Stimulated activated CD8-positive, alpha-beta memory T cell treated with anti-CD3 and anti-CD28 coated beads, Interleukin-2, amount 100 ng/mL, for 48 hours (primary cell): ENCODE data around the gene C14orf93.
A peak's percentile ranks its signal among the peaks of the same experiment; 100 is the strongest.

Source experiments
- DNase-seq, 2 donors: peaks; one replicate each; pipeline ENCODE4 v3.0.0-alpha.2; 2020; ENCODE audit warnings: low read depth in 2 of 2

Gene C14orf93

GRCh38 chr14:23009939-23010726, at the start of gene C14orf93:
C14orf93 (minus strand) TSS chr14:23010143; CDS start chr14:22999023, 11,120 bp downstream.
- peak; percentile 80 to 84 for DNase-seq

GRCh38 chr14:23058654-23059504, 48.9 kb upstream of the C14orf93 start:
- DNase-seq = no peak

GRCh38 chr14:23057757-23058653, 48.1 kb upstream of the C14orf93 start:
- peak; percentile 75 to 81 for DNase-seq

- peak; percentile 51 to 66 for DNase-seq
Observed at GRCh38 chr14:23056956-23057756, 47.2 kb upstream of the C14orf93 start, which contains the start of gene CDH24. CDH24 (minus strand) TSS chr14:23057520; CDS start chr14:23055733, 1,787 bp downstream.

GRCh38 chr14:23056145-23056955, 46.4 kb upstream of the C14orf93 start:
- DNase-seq = peak; percentile 50 to 60

- DNase-seq = no peak
Observed at GRCh38 chr14:23055621-23056144, 45.7 kb upstream of the C14orf93 start.

- DNase-seq = no peak
Observed at GRCh38 chr14:23055147-23055550, 45.2 kb upstream of the C14orf93 start.

- DNase-seq = no peak
Observed at GRCh38 chr14:23054000-23054811, 44.3 kb upstream of the C14orf93 start.

- no peak for DNase-seq
Observed at GRCh38 chr14:23053426-23053825, 43.5 kb upstream of the C14orf93 start.

GRCh38 chr14:23052671-23053070, 42.7 kb upstream of the C14orf93 start:
- no peak for DNase-seq

- DNase-seq = no peak
Observed at GRCh38 chr14:23052182-23052623, 42.3 kb upstream of the C14orf93 start.

- no peak for DNase-seq
Observed at GRCh38 chr14:23051141-23052057, 41.5 kb upstream of the C14orf93 start.

GRCh38 chr14:23049011-23049410, 39.1 kb upstream of the C14orf93 start:
- DNase-seq = no peak

- no peak for DNase-seq
Observed at GRCh38 chr14:23047751-23048693, 38.1 kb upstream of the C14orf93 start.

GRCh38 chr14:23047034-23047634, 37.2 kb upstream of the C14orf93 start:
- no peak for DNase-seq
